ENCODE results near the gene HAPLN3. TPM values are rescaled to one million over a fixed set of nuclear protein-coding genes. Genes with fewer than 3 reads are reported as not detected.

Gene HAPLN3
- polyA plus RNA-seq, 1 donor (not counting 4 experiments of a cell fraction or from before 2014, with no cell fraction given): 1.4 TPM

DNA sequence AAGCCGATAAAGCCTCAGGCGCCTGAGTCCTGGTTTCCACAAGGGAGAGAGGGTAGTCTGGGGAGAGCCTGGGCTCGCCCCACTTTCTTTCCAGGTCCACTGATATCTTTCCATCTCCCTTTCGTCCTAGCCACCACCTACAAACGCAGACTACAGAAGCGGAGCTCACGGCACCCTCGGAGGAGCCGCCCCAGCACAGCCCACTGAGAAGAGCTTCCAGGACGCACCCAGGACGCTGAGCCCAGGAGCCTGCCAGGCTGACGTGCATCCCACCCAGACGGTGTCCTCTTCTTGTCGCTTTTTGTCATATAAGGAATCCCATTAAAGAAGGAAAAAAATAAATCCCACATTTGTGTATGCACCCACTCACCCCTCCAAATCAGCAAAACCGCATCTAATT lies 21.1 kb downstream of the HAPLN3 start:
- no peak overlapping the region for H3K27ac ChIP-seq (ENCODE audit: control insufficient read depth, insufficient read depth, low read length)

DNA sequence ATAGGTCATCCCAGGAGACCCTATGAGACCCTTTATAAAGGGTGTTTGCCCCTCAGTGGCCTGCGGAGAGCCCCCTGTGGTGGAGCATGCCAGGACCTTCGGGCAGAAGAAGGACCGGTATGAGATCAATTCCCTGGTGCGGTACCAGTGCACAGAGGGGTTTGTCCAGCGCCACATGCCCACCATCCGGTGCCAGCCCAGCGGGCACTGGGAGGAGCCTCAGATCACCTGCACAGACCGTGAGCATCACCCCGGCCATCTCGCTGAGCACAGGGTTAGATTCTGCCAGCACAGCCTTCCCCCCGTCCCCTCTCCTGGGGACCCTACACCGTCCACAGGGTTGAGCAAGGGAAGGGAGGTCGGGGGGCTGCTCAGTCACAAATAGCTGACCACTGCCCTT lies 21.6 kb downstream of the HAPLN3 start:
- Histone ChIP-seq H3K27me3 (ENCODE audit: control insufficient read depth, extremely low read depth, insufficient read depth, low read length) (peaks cover 3% of the 10 kb centered on the region), H3K9ac (ENCODE audit: control insufficient read depth, extremely low read depth, insufficient read depth, low read length) (no peak overlapping the region), H3K4me1 (ENCODE audit: control insufficient read depth, extremely low read depth, insufficient read depth, low read length) (no peaks in the 10 kb centered on the region), H3K4me3 (ENCODE audit: control insufficient read depth in 2 of 3, extremely low read depth in 1 of 3, insufficient read depth in 2 of 3, low read depth in 1 of 3, low read length in 3 of 3) (no peak overlapping the region), H3K9me3 (ENCODE audit: control insufficient read depth, low read depth, low read length) (peaks cover 2% of the 10 kb centered on the region), H3K36me3 (ENCODE audit: control insufficient read depth in 2 of 2, extremely low read depth in 1 of 2, insufficient read depth in 2 of 2, low read length in 2 of 2) (no peaks in the 10 kb centered on the region), H4K20me1 (ENCODE audit: control insufficient read depth, extremely low read depth, insufficient read depth, low read length) (no peaks in the 10 kb centered on the region), H3K9me1 (ENCODE audit: control insufficient read depth, extremely low read depth, insufficient read depth, low read length) (no peaks in the 10 kb centered on the region), H2AFZ (ENCODE audit: control insufficient read depth, low read length) (no peak overlapping the region), H3K79me2 (ENCODE audit: control insufficient read depth, insufficient read depth, low read length) (no peaks in the 10 kb centered on the region), H3K4me2 (ENCODE audit: control insufficient read depth, extremely low read depth, insufficient read depth, low read depth, low read length) (no peak overlapping the region), H3K27ac (ENCODE audit: control insufficient read depth, insufficient read depth, low read length) (no peak overlapping the region)
- no peak for DNase-seq (ENCODE audit: low read depth, low spot score)
- TF ChIP-seq EZH2 (IDR thresholded peaks at IDR 0.05; ENCODE audit: low read length): no peak
- TF ChIP-seq, protein P1, sequence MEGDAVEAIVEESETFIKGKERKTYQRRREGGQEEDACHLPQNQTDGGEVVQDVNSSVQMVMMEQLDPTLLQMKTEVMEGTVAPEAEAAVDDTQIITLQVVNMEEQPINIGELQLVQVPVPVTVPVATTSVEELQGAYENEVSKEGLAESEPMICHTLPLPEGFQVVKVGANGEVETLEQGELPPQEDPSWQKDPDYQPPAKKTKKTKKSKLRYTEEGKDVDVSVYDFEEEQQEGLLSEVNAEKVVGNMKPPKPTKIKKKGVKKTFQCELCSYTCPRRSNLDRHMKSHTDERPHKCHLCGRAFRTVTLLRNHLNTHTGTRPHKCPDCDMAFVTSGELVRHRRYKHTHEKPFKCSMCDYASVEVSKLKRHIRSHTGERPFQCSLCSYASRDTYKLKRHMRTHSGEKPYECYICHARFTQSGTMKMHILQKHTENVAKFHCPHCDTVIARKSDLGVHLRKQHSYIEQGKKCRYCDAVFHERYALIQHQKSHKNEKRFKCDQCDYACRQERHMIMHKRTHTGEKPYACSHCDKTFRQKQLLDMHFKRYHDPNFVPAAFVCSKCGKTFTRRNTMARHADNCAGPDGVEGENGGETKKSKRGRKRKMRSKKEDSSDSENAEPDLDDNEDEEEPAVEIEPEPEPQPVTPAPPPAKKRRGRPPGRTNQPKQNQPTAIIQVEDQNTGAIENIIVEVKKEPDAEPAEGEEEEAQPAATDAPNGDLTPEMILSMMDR (optimal IDR thresholded peaks at IDR 0.05 in 1 of 3, IDR thresholded peaks at IDR 0.05 in 1 of 3, conservative IDR thresholded peaks at IDR 0.05 in 1 of 3; ENCODE audit: extremely low read depth in 1 of 3, insufficient read depth in 2 of 3, low read length in 3 of 3): no peak
- dilution Hi-C loops (cut with MboI; ENCODE audit: extremely low pct_ligation_motif_present, low sequenced_read_pairs): no loop called here
- no peak for FAIRE-seq

More for the DNA sequence above, 21.1 kb downstream of the HAPLN3 start:
- Histone ChIP-seq H3K9me3 (ENCODE audit: control insufficient read depth, low read depth, low read length) (peaks cover 2% of the 10 kb centered on the region), H3K9me1 (ENCODE audit: control insufficient read depth, extremely low read depth, insufficient read depth, low read length) (no peaks in the 10 kb centered on the region), H3K4me1 (ENCODE audit: control insufficient read depth, extremely low read depth, insufficient read depth, low read length) (no peaks in the 10 kb centered on the region), H3K9ac (ENCODE audit: control insufficient read depth, extremely low read depth, insufficient read depth, low read length) (no peak overlapping the region), H3K4me3 (ENCODE audit: control insufficient read depth in 2 of 3, extremely low read depth in 1 of 3, insufficient read depth in 2 of 3, low read depth in 1 of 3, low read length in 3 of 3) (no peak overlapping the region), H3K79me2 (ENCODE audit: control insufficient read depth, insufficient read depth, low read length) (no peaks in the 10 kb centered on the region), H2AFZ (ENCODE audit: control insufficient read depth, low read length) (no peak overlapping the region), H4K20me1 (ENCODE audit: control insufficient read depth, extremely low read depth, insufficient read depth, low read length) (no peaks in the 10 kb centered on the region), H3K4me2 (ENCODE audit: control insufficient read depth, extremely low read depth, insufficient read depth, low read depth, low read length) (no peak overlapping the region), H3K36me3 (ENCODE audit: control insufficient read depth in 2 of 2, extremely low read depth in 1 of 2, insufficient read depth in 2 of 2, low read length in 2 of 2) (no peaks in the 10 kb centered on the region), H3K27me3 (ENCODE audit: control insufficient read depth, extremely low read depth, insufficient read depth, low read length) (no peaks in the 10 kb centered on the region)
- dilution Hi-C loops (cut with MboI; ENCODE audit: extremely low pct_ligation_motif_present, low sequenced_read_pairs): no loop called here
- no peak for DNase-seq (ENCODE audit: low read depth, low spot score)
- no peak for FAIRE-seq
- TF ChIP-seq, protein P1 (optimal IDR thresholded peaks at IDR 0.05 in 1 of 3, IDR thresholded peaks at IDR 0.05 in 1 of 3, conservative IDR thresholded peaks at IDR 0.05 in 1 of 3; ENCODE audit: extremely low read depth in 1 of 3, insufficient read depth in 2 of 3, low read length in 3 of 3): no peak
- no peak for TF ChIP-seq EZH2 (IDR thresholded peaks at IDR 0.05; ENCODE audit: low read length)
